Activated naive CD4-positive, alpha-beta T cell treated with anti-CD3 and anti-CD28 coated beads, Interleukin-2, amount 50 U/mL, for 72 hours (primary cell): ENCODE results near the gene MIB1. TPM values are rescaled to one million over a fixed set of nuclear protein-coding genes. Genes with fewer than 3 reads are reported as not detected.
A peak's percentile ranks its signal among the peaks of the same experiment; 100 is the strongest.
"Not testable (repeated sequence)": the region's sequence is repeated elsewhere in the genome, so short reads cannot be mapped to it uniquely, and the experiment has no call there.

Source experiments
- ATAC-seq, 2 donors: fragments of 150-1000 bp; cut with Tn5 transposase; 2 replicates each; pipeline ENCODE4 v1.10.0; 2021; ENCODE audit warnings: mild to moderate bottlenecking in 2 of 2, moderate library complexity in 2 of 2
- DNase-seq, 2 donors: peaks; one replicate each; pipeline ENCODE4 v3.0.0; 2021 to 2022; ENCODE audit warnings: low spot score in 2 of 2
- H3K27ac Mint-ChIP-seq, 2 donors: one replicate each; pipeline ENCODE4 v1.8.0; 2022; ENCODE audit warnings: mild to moderate bottlenecking in 2 of 2, mixed read lengths in 2 of 2
- H3K36me3 Mint-ChIP-seq, 2 donors: one replicate each; pipeline ENCODE4 v1.8.0; 2022; ENCODE audit warnings: mixed read lengths in 2 of 2
- H3K9me3 Mint-ChIP-seq, 2 donors: one replicate each; pipeline ENCODE4 v1.8.0; 2022; ENCODE audit warnings: mixed read lengths in 2 of 2
- total RNA-seq, 2 donors: library from RNA; stranded (reverse); gene quantifications; one replicate each; pipeline ENCODE4 v1.2.3, GENCODE V29; 2022

MIB1 gene
- 10 to 100 TPM; 32.5 to 43.7 TPM for total RNA-seq

DNA sequence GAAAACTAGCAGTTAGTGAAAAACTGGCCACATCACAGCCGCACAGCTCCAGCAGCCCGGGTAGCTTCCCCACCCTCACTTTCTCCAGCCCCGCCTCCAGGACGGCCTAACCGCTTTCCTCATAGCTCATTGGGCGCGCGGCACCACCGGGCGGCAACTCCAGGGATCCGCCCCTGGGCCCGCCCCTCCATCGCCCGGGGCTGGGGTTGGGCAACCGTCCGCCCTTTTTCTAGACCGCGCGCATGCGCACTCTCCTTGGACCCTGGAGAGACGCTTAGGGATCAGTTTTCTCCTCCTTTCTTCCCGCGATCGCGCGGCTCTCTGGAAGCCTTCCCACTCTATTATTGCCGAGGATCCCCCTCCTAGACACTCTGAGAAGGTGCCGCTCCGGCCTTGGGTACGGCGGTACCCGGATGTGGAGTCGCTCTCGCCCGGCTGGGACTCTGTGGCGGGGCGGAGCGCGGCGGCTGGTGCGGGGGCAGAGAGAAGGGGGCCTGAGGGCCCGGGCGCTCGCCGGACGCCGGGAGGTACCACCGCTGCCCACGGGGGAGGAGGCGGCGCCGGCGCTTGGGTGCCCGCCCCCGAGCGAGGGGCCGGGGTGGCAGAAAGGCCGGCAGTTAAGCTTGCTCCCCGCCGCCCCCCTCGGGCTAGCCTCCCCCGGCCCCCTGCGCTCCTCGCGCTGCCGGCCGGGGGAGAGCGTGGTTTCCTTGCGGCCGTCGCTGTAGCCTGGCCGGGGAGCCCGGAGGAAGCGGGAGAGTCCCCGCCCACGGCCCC, at the start of gene MIB1:
Gene MIB1, plus strand, starts transcription at position 255 of the 774 bp plus-strand sequence. CDS start 792 bp downstream, outside the sequence.
- peaks cover 9 to 10% of the 10 kb centered on the region in 2 donors for H3K36me3 Mint-ChIP-seq
- peaks cover 8% of the 10 kb centered on the region in 2 donors for H3K9me3 Mint-ChIP-seq
- peak within 1 kb of the TSS; percentile 92 to 97 for H3K27ac Mint-ChIP-seq
- ATAC-seq: peak; percentile 98 to 99
- peak; percentile 98 to 99 for DNase-seq

DNA sequence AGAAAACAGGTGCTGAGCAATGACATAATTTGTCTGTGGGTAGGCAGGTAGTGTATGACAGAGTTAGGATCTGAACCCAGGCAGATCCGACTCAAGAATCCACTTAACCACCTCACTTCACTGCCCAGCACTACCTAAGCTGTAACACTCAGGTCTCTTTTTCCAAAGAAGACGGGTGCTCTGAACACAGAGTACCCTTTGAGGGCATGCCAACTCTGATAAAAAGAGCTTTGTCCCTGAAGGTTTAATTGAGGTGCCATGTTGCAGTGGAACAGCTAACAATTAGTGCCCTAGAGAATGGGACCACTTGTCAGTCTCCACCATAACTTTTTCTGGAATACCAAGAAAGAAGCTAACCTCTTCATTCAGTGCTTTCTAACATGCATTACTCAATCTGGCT, 47.3 kb upstream of the MIB1 start:
- Mint-ChIP-seq H3K27ac (no peak overlapping the region), H3K9me3 (peaks cover 4 to 10% of the 10 kb centered on the region in 2 donors), H3K36me3 (peaks cover 38 to 43% of the 10 kb centered on the region in 2 donors)
- ATAC-seq: no peak
- no peak for DNase-seq

DNA sequence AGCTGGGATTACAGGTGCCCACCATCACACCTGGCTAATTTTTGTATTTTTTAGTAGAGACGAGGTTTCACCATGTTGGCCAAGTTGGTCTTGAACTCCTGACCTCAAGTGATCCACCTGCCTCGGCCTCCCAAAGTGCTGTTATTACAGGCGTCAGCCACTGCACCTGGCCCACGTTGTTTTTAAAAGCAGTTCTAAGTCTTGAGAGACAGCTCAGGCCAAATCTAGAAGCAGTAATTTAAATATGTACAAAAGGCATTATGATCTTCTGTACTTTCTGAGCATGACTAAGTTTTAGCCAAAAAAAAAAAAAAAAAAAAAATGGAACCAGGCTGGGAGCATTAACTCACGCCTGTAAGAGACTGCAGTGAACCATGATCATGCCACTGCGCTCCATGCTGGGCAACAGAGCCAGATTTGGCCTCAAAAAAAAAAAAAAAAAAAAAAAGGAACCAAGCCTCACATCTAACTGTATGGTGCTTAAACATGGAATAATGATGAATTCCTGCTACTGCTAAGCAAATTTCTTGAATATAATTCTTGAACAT, 40.0 kb upstream of the MIB1 start:
- Mint-ChIP-seq H3K36me3 (peaks cover 6 to 21% of the 10 kb centered on the region in 2 donors), H3K27ac (no peak overlapping the region), H3K9me3 (no peaks in the 10 kb centered on the region)
- no peak for ATAC-seq
- DNase-seq: no peak

DNA sequence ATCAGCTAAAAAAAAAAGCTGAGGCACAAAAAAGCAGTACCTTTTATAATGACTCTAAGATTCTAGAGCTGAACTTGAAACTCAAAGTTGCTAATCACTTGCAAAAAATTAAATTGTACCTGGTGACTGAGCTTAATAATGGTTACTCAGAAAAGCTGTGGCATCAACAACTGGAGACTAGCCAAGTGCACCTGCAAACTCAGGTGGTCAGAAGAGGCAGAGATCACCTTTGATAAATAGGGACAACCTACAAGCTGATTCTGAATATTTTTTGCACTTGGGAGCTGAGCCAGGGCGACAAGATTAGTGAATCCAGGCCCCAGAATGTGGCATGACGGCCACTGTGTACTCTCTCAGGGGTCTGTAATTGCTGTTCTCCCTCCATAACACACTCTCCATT, 39.0 kb upstream of the MIB1 start:
- DNase-seq (no peak), ATAC-seq (no peak)
- H3K9me3 Mint-ChIP-seq: no peaks in the 10 kb centered on the region
- no peak overlapping the region for H3K27ac Mint-ChIP-seq
- H3K36me3 Mint-ChIP-seq: peaks cover 6 to 21% of the 10 kb centered on the region in 2 donors

DNA sequence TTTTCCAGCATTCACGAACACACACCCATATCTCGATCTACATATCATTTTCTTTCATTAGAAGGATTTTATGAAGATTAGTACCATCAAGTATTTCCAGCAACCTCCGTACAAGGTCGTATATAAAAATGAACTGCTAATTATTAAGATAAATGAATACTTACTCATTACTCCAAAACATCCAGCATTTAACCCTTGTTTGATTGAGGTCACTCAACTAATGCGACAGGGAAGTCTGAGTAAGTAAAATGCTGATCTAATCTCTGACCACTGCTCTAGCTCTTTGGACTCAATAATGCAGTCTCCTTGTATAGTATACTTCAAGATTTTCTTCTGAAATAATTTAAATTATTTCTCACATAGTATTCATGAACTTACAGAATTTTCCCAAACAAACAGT, 38.0 kb upstream of the MIB1 start:
- Mint-ChIP-seq H3K27ac (peak overlapping the region in 1 of 2 donors; percentile 91), H3K9me3 (no peaks in the 10 kb centered on the region), H3K36me3 (peaks cover 12 to 25% of the 10 kb centered on the region in 2 donors)
- DNase-seq (no peak), ATAC-seq (no peak)

DNA sequence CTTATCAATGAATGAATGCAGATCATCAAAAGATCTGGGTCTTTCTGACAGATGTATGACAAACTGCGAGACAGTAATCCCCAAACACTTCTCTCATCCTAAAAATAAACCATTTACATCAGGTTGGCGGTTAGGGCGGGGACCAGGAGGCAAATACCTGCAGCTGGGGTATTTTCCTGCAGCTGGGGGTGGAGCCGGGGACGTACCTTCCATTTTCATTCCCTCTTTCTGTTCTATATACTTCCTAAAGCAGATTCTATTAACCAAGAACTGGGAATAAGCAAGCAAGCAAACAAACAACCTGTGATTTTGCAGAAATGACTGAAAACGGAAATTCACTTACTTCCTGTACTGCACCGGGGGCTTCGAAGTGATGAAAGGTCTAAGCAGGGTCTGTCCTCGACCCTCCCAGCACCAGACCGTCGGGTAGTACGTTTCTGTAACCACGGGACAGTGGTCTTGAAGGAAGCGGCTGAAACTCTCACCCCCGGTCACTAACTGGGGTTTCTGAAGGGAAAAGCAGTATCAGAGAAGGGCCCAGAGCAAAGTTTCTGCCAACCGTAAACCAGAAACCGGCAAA, 37.3 kb upstream of the MIB1 start:
- peak overlapping the region; percentile 91 to 93 for H3K27ac Mint-ChIP-seq
- H3K36me3 Mint-ChIP-seq: peaks cover 12 to 21% of the 10 kb centered on the region in 2 donors
- peak in 1 of 2 donors; percentile 19 for DNase-seq
- H3K9me3 Mint-ChIP-seq: no peaks in the 10 kb centered on the region
- peak in 1 of 2 donors; percentile 46 for ATAC-seq

DNA sequence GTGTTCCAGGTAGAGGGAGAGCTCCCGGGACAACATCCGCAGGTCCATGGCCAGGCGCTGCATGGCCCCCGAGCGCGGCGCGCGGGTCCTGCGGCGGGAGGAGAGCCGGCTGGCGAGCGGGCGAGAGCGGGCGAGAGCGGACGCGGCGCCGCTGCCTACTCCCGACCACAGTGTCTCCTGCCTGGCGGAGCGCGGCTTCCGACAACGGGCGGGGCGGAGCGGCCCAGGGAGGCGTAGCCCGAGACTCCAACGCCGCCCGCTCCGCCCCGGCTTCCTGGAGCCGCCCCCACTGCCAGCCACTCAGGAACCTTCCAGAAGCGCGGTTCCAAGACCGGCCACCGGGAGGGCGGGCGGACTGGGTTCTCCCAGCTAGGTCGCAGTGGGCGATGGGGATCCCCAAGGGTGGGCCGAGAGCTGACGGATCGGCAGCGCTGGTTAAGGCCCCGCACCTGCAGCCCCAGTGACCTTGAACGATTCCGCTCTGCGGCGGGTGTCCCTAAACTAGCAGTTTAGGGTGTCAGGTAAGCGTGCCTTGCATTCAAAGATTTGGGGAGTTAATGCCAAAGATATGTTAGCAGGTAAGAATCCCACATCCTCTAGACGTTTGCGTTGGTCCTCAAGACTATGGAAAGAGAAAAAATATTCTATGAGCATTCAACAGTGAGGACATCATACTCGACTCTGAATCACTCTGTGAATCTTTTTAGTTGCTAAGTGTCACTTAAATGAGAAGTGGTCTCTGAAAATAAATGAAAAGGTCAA, 35.8 kb upstream of the MIB1 start, which contains the start of gene ABHD3:
Gene ABHD3, minus strand, starts transcription at position 172 of the 762 bp plus-strand sequence. Its CDS starts 109 bp downstream, at position 63.
- peak; percentile 93 to 97 for ATAC-seq
- H3K27ac Mint-ChIP-seq: peak within 1 kb of the TSS; percentile 91 to 93
- DNase-seq: peak; percentile 90 to 91
- H3K9me3 Mint-ChIP-seq: no peaks in the 10 kb centered on the region
- peaks cover 12 to 21% of the 10 kb centered on the region in 2 donors for H3K36me3 Mint-ChIP-seq

DNA sequence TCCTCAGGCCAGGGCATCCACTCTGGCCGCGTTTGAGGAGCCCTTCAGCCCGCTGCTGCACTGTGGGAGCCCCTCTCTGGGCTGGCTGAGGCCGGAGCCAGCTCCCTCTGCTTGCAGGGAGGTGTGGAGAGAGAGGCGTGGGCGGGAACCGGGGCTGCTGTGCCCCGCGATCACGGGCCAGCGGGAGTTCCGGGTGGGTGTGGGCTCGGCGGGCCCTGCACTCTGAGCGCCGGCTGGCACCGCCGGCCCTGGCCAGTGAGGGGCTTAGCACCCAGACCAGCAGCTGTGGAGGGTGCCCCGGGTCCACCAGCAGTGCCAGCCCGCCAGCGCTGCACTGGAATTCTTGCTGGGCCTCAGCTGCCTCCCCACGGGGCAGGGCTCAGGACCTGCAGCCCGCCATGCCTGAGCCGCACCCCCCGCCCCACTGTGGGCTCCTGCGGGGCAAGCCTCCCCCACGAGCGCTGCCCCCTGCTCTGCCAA, 34.2 kb upstream of the MIB1 start:
- no peak overlapping the region for H3K27ac Mint-ChIP-seq
- H3K36me3 Mint-ChIP-seq: peaks cover 12 to 21% of the 10 kb centered on the region in 2 donors
- DNase-seq: no peak
- no peaks in the 10 kb centered on the region for H3K9me3 Mint-ChIP-seq
- no peak for ATAC-seq

DNA sequence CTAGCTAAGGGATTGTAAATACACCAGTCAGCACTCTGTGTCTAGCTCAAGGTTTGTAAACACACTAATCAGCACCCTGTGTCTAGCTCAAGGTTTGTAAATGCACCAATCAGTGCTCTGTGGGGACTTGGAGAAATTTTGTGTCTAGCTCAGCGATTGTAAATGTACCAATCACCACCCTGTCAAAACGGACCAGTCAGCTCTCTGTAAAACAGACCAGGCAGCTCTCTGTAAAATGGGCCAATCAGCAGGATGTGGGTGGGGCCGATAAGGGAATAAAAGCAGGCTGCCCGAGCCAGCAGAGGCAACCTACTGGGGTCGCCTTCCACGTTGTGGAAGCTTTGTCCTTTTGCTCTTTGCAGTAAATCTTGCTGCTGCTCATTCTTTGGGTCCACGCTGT, 33.5 kb upstream of the MIB1 start:
- not testable (repeated sequence) for DNase-seq, ATAC-seq, H3K27ac Mint-ChIP-seq, H3K9me3 Mint-ChIP-seq
- H3K36me3 Mint-ChIP-seq: peaks cover 12 to 21% of the 10 kb centered on the region in 2 donors

DNA sequence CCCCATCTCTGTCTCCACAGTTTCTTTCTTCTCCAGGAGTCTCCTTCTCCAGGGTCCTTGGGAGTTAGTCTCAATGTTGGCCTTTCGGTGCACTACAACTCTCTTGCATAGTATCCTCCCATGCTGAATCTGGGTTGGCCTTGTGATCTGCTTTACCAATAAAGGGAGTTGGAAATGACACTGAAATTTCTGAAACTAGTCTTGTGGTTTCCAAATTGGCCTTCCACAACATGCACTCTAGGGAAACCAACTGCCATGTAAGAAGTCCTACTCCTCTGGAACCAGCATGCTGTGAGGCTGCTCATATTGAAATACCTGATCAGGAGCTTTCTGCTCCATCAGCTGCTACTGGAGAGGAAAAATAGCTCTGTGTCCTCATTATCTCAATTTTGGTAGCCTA, 26.1 kb upstream of the MIB1 start:
- ATAC-seq: peak in 1 of 2 donors; percentile 73
- DNase-seq: no peak
- H3K36me3 Mint-ChIP-seq: peaks cover 15 to 17% of the 10 kb centered on the region in 2 donors
- H3K9me3 Mint-ChIP-seq: peaks cover 15 to 24% of the 10 kb centered on the region in 2 donors
- peak overlapping the region in 1 of 2 donors; percentile 46 for H3K27ac Mint-ChIP-seq

DNA sequence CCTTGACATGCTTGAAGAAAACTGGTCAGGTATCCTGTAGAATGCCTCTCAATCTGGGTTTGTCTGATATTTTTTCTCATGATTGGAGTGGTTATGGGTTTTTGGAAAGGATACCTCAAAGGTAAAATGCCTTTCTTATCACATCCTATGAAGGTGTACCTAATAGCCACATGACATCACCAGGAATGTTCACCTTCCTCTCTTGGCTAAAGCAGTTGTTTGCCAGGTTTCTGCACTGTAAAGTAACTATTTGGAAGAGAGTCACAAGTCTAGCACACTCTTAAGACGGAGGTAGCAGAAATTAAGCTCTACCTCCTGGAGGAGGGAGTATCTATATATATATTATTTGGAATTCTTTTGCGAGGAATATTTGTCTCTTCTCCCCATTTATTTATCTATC, 17.9 kb upstream of the MIB1 start:
- no peak for DNase-seq
- no peaks in the 10 kb centered on the region for H3K36me3 Mint-ChIP-seq
- no peak for ATAC-seq
- H3K27ac Mint-ChIP-seq: no peak overlapping the region
- peaks cover under 1 to 2% of the 10 kb centered on the region in 2 donors for H3K9me3 Mint-ChIP-seq

DNA sequence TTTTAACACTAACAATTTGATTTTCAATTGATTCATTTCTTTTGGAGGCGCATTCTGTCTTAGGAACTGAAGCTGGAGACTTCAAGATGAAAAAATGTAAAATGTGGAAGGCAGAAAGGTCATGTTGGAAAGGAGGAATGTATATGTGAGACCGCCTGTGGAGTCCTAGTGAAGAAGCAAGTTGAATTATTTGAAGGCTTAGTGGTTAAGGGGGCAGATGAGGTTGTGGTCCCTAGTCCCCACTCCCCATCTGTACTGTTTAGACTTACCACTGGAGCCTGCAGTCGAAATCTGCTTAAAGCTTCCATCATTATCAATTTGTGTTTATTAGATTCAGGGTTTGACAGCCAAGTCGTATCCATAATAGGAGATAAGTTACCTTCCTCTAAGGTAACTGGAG, 15.4 kb upstream of the MIB1 start:
- Mint-ChIP-seq H3K36me3 (no peaks in the 10 kb centered on the region), H3K9me3 (no peaks in the 10 kb centered on the region), H3K27ac (no peak overlapping the region)
- DNase-seq (no peak), ATAC-seq (no peak)

DNA sequence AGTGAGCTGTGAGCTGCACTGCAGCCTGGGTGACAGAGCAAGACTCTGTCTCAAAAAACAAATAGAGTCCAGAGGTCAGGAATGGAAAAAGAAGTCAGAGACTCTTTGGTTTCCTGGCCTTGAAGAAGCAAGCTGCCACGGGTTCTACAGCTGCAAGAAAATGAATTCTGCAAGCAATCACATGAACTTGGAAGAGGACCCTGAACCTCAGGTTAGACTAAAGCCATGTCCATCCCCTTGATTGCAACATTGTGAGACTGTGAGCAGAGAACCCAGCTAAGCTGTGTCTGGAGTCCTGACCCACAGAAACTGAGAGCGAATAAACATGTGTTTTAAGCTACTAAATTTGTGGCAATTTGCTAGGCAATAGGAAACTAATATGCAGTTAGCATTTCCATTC, 12.9 kb upstream of the MIB1 start:
- DNase-seq (no peak), ATAC-seq (no peak)
- H3K9me3 Mint-ChIP-seq: no peaks in the 10 kb centered on the region
- H3K36me3 Mint-ChIP-seq: no peaks in the 10 kb centered on the region
- no peak overlapping the region for H3K27ac Mint-ChIP-seq

DNA sequence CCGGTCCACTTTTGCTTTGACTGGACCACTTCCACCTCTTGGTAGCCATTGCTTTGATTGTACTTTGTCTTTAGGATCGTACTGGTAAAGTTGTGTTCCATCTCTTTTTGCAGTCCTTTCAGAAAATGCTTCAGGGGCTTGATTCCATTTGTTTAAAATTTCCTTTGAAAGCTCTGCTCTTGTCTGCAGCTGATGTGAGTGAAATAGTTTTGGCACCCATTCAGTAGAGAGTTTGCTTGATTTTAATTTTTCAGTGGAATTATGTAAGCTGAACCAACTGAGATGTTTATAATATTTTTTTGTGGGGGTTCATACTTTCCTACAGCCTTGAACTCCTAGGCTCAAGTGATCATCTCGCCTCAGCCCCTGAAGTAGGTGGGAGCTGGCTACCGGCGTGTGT, 7.6 kb upstream of the MIB1 start:
- Mint-ChIP-seq H3K36me3 (peaks cover 9 to 10% of the 10 kb centered on the region in 2 donors), H3K27ac (no peak overlapping the region), H3K9me3 (peaks cover 8% of the 10 kb centered on the region in 2 donors)
- ATAC-seq (no peak), DNase-seq (no peak)

DNA sequence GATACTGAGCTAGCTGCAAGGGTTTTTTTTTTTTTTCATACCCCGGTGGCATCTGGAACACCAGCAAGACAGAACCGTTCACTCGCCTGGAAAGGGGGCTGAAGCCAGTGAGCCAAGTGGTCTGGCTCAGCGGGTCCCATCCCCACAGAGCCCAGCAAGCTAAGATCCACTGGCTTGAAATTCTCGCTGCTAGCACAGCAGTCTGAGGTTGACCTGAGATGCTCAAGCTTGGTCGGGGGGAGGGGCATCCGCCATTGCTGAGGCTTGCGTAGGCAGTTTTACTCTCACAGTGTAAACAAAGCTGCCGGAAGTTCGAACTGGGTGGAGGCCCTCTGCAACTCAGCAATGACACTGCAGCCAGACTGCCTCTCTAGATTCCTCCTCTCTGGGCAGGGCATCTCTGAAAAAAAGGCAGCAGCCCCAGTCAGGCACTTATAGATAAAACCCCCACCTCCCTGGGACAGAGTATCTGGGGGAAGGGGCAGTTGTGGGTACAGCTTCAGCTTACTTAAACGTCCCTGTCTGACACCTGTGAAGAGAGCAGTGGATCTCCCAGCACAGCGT, 5.1 kb upstream of the MIB1 start:
- ATAC-seq: no peak
- no peak overlapping the region for H3K27ac Mint-ChIP-seq
- DNase-seq: no peak
- peaks cover 8% of the 10 kb centered on the region in 2 donors for H3K9me3 Mint-ChIP-seq
- H3K36me3 Mint-ChIP-seq: peaks cover 9 to 10% of the 10 kb centered on the region in 2 donors

DNA sequence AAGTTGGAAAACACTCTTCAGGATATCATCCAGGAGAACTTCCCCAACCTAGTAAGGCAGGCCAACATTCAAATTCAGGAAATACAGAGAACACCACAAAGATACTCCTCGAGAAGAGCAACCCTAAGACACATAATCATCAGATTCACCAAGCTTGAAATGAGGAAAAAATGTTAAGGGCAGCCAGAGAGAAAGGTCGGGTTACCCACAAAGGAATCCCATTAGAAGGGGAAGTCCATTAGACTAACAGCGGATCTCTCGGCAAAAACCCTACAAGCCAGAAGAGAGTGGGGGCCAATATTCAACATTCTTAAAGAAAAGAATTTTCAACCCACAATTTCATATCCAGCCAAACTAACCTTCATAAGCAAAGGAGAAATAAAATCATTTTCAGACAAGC, 3.7 kb upstream of the MIB1 start:
- peaks cover 9 to 10% of the 10 kb centered on the region in 2 donors for H3K36me3 Mint-ChIP-seq
- H3K9me3 Mint-ChIP-seq, ATAC-seq, H3K27ac Mint-ChIP-seq, DNase-seq: not testable (repeated sequence)
